SK-N-SH (cell line): Measurements from ENCODE around the gene PLBD2.

ENCODE experiments used
- EZH2phosphoT487 ChIP-seq: fragments of 200-600 bp; sonication (generic); IDR thresholded peaks from 2 replicates; pipeline ENCODE4 v1.6.1; 2017; ENCODE audit warnings: low read depth, mixed run types, mild to moderate bottlenecking, antibody characterized with exemption, moderate library complexity, borderline replicate concordance
- MEF2A ChIP-seq: IDR thresholded peaks from 2 replicates; pipeline ENCODE4 v1.4.0; 2012; ENCODE audit warnings: low read depth, borderline replicate concordance
- MXI1 ChIP-seq: IDR thresholded peaks from 2 replicates; pipeline ENCODE4 v1.6.1; 2012; ENCODE audit warnings: mild to moderate bottlenecking, low read depth, low read length, improper control_type of control experiment
- POLR2AphosphoS5 ChIP-seq: IDR thresholded peaks from 2 replicates; pipeline ENCODE4 v1.6.1; 2012; ENCODE audit warnings: low read depth, low read length
- RXRA ChIP-seq: IDR thresholded peaks from 2 replicates; pipeline ENCODE4 v1.4.0; 2012; ENCODE audit warnings: low read depth, mild to moderate bottlenecking, borderline replicate concordance
- SIN3A ChIP-seq: IDR thresholded peaks from 2 replicates; pipeline ENCODE4 v1.6.1; 2012; ENCODE audit warnings: low read depth, mild to moderate bottlenecking, low read length, moderate library complexity, borderline replicate concordance
- YY1 ChIP-seq: IDR thresholded peaks from 2 replicates; pipeline ENCODE4 v1.4.0; 2012; ENCODE audit warnings: low read depth, mild to moderate bottlenecking
- ZBTB33 ChIP-seq: IDR thresholded peaks from 2 replicates; pipeline ENCODE4 v1.4.0; 2012; ENCODE audit warnings: low read depth, borderline replicate concordance

DNA sequence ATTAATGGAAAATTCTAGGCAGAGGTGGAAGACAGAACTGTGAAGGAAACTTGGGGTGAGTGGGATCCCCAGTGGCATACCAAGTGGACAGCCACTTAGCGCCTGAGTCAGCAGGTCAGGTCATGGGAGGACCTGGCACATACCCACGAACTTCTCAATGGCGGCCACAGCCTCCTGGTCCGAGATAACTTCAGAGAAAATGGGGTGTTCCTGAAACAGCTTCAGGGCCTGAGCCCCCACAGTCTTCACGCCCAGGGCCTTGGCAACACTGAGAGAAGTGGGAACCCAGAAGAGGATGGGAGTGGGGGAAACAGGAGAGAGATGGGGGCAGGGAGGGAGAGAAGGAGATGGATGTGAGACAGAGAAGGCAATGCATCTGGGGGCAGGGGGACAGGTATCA, 35.4 kb downstream of the PLBD2 start:
- TF ChIP-seq EZH2phosphoT487 (no peak), MXI1 (no peak), RXRA (no peak), ZBTB33 (no peak), POLR2AphosphoS5 (no peak), SIN3A (no peak), YY1 (no peak), MEF2A (no peak)
